OCI-LY7 (cell line): Measurements from ENCODE around the gene ACKR4. TPM values are rescaled to one million over a fixed set of nuclear protein-coding genes. Genes with fewer than 3 reads are reported as not detected.

Experiments
- BruUV-seq: library from RNA; stranded (reverse); fragments of 400-500 nt; replicated peaks from 2 replicates; lab custom pipeline; 2021; lab: Mats Ljungman, UMichigan
- CTCF ChIA-PET: fragments of 300-600 bp; sonication (Branson Sonifier 250); formaldehyde crosslinking; loops from one replicate; lab custom pipeline; 2022; ENCODE audit warnings: antibody characterized with exemption; ENCODE audit not compliant: unreplicated experiment; lab: Charles Lee
- POLR2A ChIA-PET: fragments of 300-600 bp; sonication (Branson Sonifier 250); formaldehyde crosslinking; loops from one replicate; lab custom pipeline; 2022; ENCODE audit warnings: antibody characterized with exemption; lab: Charles Lee
- DNase-seq: peaks from one replicate; pipeline ENCODE4 v3.0.0-alpha.2; 2015; ENCODE audit warnings: low spot score
- H2AFZ ChIP-seq: fragments of 200-600 bp; sonication (generic), shearing (Covaris generic); 2 replicates; pipeline ENCODE4 v1.6.1; 2014; ENCODE audit warnings: mild to moderate bottlenecking, antibody characterized with exemption, low read length, moderate library complexity
- H3K27ac ChIP-seq: fragments of 200-600 bp; sonication (generic); 2 replicates; pipeline ENCODE4 v1.5.1; 2014; ENCODE audit warnings: mixed run types, low read depth, mild to moderate bottlenecking, moderate library complexity, low read length, inconsistent platforms; ENCODE audit not compliant: poor library complexity, severe bottlenecking
- H3K36me3 ChIP-seq: fragments of 200-600 bp; sonication (generic); 2 replicates; pipeline ENCODE4 v1.6.1; 2014; ENCODE audit warnings: mild to moderate bottlenecking, antibody characterized with exemption, low read length, moderate library complexity, mixed read lengths; ENCODE audit not compliant: insufficient read depth
- H3K4me1 ChIP-seq: fragments of 200-600 bp; sonication (generic); 2 replicates; pipeline ENCODE4 v1.5.1; 2014; ENCODE audit warnings: mild to moderate bottlenecking, low read length; ENCODE audit not compliant: insufficient read depth, poor library complexity, severe bottlenecking
- H3K4me2 ChIP-seq: fragments of 200-600 bp; sonication (generic); 2 replicates; pipeline ENCODE4 v1.6.1; 2014; ENCODE audit warnings: mild to moderate bottlenecking, low read length
- H3K4me3 ChIP-seq: fragments of 200-600 bp; sonication (generic); 2 replicates; pipeline ENCODE4 v1.5.1; 2014; ENCODE audit warnings: mild to moderate bottlenecking, low read depth, low read length; ENCODE audit not compliant: poor library complexity, severe bottlenecking
- H3K79me2 ChIP-seq: fragments of 200-600 bp; sonication (generic); 2 replicates; pipeline ENCODE4 v1.6.1; 2016; ENCODE audit warnings: low read depth, mild to moderate bottlenecking, low read length, moderate library complexity, mixed read lengths; ENCODE audit not compliant: insufficient read depth
- H3K9me2 ChIP-seq: fragments of 200-600 bp; sonication (generic); 2 replicates; pipeline ENCODE4 v1.6.1; 2016; ENCODE audit warnings: mild to moderate bottlenecking, low read length, mixed read lengths; ENCODE audit not compliant: insufficient read depth
- H3K9me3 ChIP-seq: fragments of 200-600 bp; sonication (generic); 2 replicates; pipeline ENCODE4 v1.6.1; 2014; ENCODE audit warnings: mild to moderate bottlenecking, mixed run types, low read length, mixed read lengths
- H4K20me1 ChIP-seq: fragments of 200-600 bp; sonication (generic); 2 replicates; pipeline ENCODE4 v1.6.1; 2014; ENCODE audit warnings: mild to moderate bottlenecking, antibody characterized with exemption, low read length, moderate library complexity, mixed read lengths; ENCODE audit not compliant: insufficient read depth
- CTCF ChIP-seq: fragments of 200-600 bp; sonication (generic); conservative IDR thresholded peaks from 2 replicates; pipeline ENCODE4 v1.5.1; 2014; ENCODE audit warnings: mild to moderate bottlenecking, antibody characterized with exemption, low read length, moderate library complexity, mixed read lengths
- EZH2phosphoT487 ChIP-seq: fragments of 200-600 bp; sonication (generic); IDR thresholded peaks from 2 replicates; pipeline ENCODE4 v1.6.1; 2018; ENCODE audit warnings: low read depth, borderline replicate concordance, mild to moderate bottlenecking, mixed run types, antibody characterized with exemption, low read length, moderate library complexity, mixed read lengths
- intact Hi-C: fragments of 100-400 bp; cut with micrococcal nuclease; formaldehyde crosslinking; loops from one replicate; pipeline ENCODE4 v1.10.0; 2022; ENCODE audit not compliant: unreplicated experiment
- total RNA-seq, 2 experiments: library from RNA; depleted of rRNA in 1 of 2; stranded (reverse); fragments of >200 nt in 1 of 2; shearing (Covaris generic) in 1 of 2; gene quantifications; 2 replicates each; pipeline ENCODE4 v1.2.3, GENCODE V29; 2014 to 2022

ACKR4 gene
- total RNA-seq, 2 experiments from 2014 or later = 2.4 to 2.5 TPM

GRCh38 chr3:132615881-132616280 is 18.8 kb downstream of the ACKR4 start:
- Histone ChIP-seq H4K20me1 (no peaks in the 10 kb centered on the region), H3K36me3 (peaks cover 27% of the 10 kb centered on the region), H3K9me2 (no peaks in the 10 kb centered on the region), H3K4me2 (no peak overlapping the region), H3K79me2 (no peaks in the 10 kb centered on the region), H2AFZ (no peak overlapping the region), H3K9me3 (no peaks in the 10 kb centered on the region), H3K27ac (no peak overlapping the region), H3K4me3 (no peak overlapping the region), H3K4me1 (no peaks in the 10 kb centered on the region)
- CTCF ChIA-PET = no interaction called here
- POLR2A ChIA-PET = interaction anchor here (0.6 kb wide), 1 partner anchor 50 kb away, joined by 3 read pairs; no protein-coding TSS in a partner anchor
- TF ChIP-seq EZH2phosphoT487 = no peak
- TF ChIP-seq CTCF = no peak
- intact Hi-C loops = no loop called here
- DNase-seq = no peak
- no TSS peak for BruUV-seq

- H2AFZ ChIP-seq = no peak overlapping the region
- H3K27ac ChIP-seq = no peak overlapping the region
- no TSS peak for BruUV-seq
- DNase-seq = no peak
- ChIA-PET POLR2A (no interaction called here), CTCF (no interaction called here)
- no peaks in the 10 kb centered on the region for H3K9me2 ChIP-seq
- peaks cover 4% of the 10 kb centered on the region for H3K4me1 ChIP-seq
- no peak overlapping the region for H3K4me2 ChIP-seq
- TF ChIP-seq CTCF (no peak), EZH2phosphoT487 (no peak)
- H3K36me3 ChIP-seq = peaks cover 30% of the 10 kb centered on the region
- no peaks in the 10 kb centered on the region for H4K20me1 ChIP-seq
- H3K4me3 ChIP-seq = no peak overlapping the region
- no peaks in the 10 kb centered on the region for H3K9me3 ChIP-seq
- no peaks in the 10 kb centered on the region for H3K79me2 ChIP-seq
- intact Hi-C loops = no loop called here
Observed at GRCh38 chr3:132616780-132617179, 19.7 kb downstream of the ACKR4 start.

- Histone ChIP-seq H3K9me2 (no peaks in the 10 kb centered on the region), H3K4me3 (no peak overlapping the region), H3K4me1 (peaks cover 47% of the 10 kb centered on the region), H2AFZ (0 out of 2 replicates have a peak overlapping the region, but pooled peaks have one; percentile 31), H3K79me2 (no peaks in the 10 kb centered on the region), H4K20me1 (no peaks in the 10 kb centered on the region), H3K9me3 (no peaks in the 10 kb centered on the region), H3K4me2 (peak overlapping the region; percentile 22; the same call in 1 of the 2 replicates), H3K36me3 (peaks cover 29% of the 10 kb centered on the region), H3K27ac (peak overlapping the region; percentile 63)
- no peak for DNase-seq
- no peak for TF ChIP-seq EZH2phosphoT487
- no peak for TF ChIP-seq CTCF
- CTCF ChIA-PET = no interaction called here
- intact Hi-C loops = no loop called here
- POLR2A ChIA-PET = no interaction called here
- BruUV-seq = no TSS peak
Observed at GRCh38 chr3:132622148-132622547, 25.1 kb downstream of the ACKR4 start.
